Heart right ventricle (tissue), 16 donors: ENCODE results near the gene SOX9. TPM values are rescaled to one million over a fixed set of nuclear protein-coding genes. Genes with fewer than 3 reads are reported as not detected.
A peak's percentile ranks its signal among the peaks of the same experiment; 100 is the strongest.

Source experiments
- ATAC-seq, 8 donors: fragments of 200-7000 bp; cut with Tn5 transposase; one replicate each; pipeline ENCODE4 v1.9.1; 2020; ENCODE audit warnings: mild to moderate bottlenecking in 8 of 8, moderate library complexity in 8 of 8, moderate number of reproducible peaks in 1 of 8
- DNase-seq, 2 donors: peaks; one replicate each; pipeline ENCODE4 v3.0.0-alpha.2; 2020
- H3K27ac ChIP-seq, 10 donors: fragments of 200-600 bp; sonication (generic) in 2 of 10; one replicate each; pipeline versions ENCODE4 v1.5.0 to v1.8.0; 2020 to 2022; ENCODE audit warnings: mild to moderate bottlenecking in 3 of 10
- H3K27me3 ChIP-seq, 7 donors: fragments of 200-600 bp; one replicate each; pipeline ENCODE4 v1.8.0; 2021 to 2022; ENCODE audit warnings: mild to moderate bottlenecking in 2 of 7
- H3K36me3 ChIP-seq, 9 donors: fragments of 200-600 bp; sonication (generic) in 1 of 9; one replicate each; pipeline versions ENCODE4 v1.5.0 to v1.8.0; 2020 to 2022; ENCODE audit warnings: mild to moderate bottlenecking in 2 of 9
- H3K4me1 ChIP-seq, 9 donors: fragments of 200-600 bp; sonication (generic) in 1 of 9; one replicate each; pipeline versions ENCODE4 v1.5.0 to v1.8.0; 2020 to 2022; ENCODE audit warnings: mild to moderate bottlenecking in 4 of 9
- H3K4me3 ChIP-seq, 10 donors: fragments of 200-600 bp; sonication (generic) in 2 of 10; one replicate each; pipeline versions ENCODE4 v1.5.0 to v1.8.0; 2020 to 2022; ENCODE audit warnings: mild to moderate bottlenecking in 7 of 10, moderate library complexity in 2 of 10
- H3K9me3 ChIP-seq, 11 donors: fragments of 200-600 bp in 10 of 11; sonication (generic) in 2 of 11; one replicate each; pipeline versions ENCODE4 v1.5.0 to v1.8.0; 2013 to 2022; ENCODE audit warnings: mild to moderate bottlenecking in 2 of 11, control low read depth in 1 of 11, moderate library complexity in 1 of 11
- CTCF ChIP-seq, 9 donors: fragments of 200-600 bp; sonication (generic) in 2 of 9; IDR thresholded peaks; one replicate each; pipeline versions ENCODE4 v1.5.0 to v1.8.0; 2021 to 2022; ENCODE audit warnings: antibody characterized with exemption in 9 of 9, mild to moderate bottlenecking in 5 of 9, moderate library complexity in 1 of 9
- WGBS, 2 donors: extraction: QIAGEN DNeasy Blood & Tissue Kit; methylation state at CpG; one replicate each; pipeline ENCODE4 v1.1.7; 2013; ENCODE audit warnings: inconsistent platforms in 1 of 2; 5-methylcytosine and 5-hydroxymethylcytosine counted together
- intact Hi-C, 10 donors: fragments of 100-400 bp; cut with DNase I; formaldehyde crosslinking; loops; one replicate each; pipeline versions ENCODE4 v1.11.1 to v1.14.2; 2022
- polyA plus RNA-seq, 2 donors: library from polyadenylated mRNA; stranded (reverse); fragments of 200-250 nt; gene quantifications; one replicate each; pipeline ENCODE4 v1.2.3, GENCODE V29; 2013
- total RNA-seq, 10 donors: library from RNA; stranded (reverse); fragmentation: NEBNext Ultra II Directional in 3 of 10; extraction: Animal tissue kit (Norgen Biotek cat#: 25700) in 3 of 10; gene quantifications; one replicate each; pipeline versions ENCODE4 v1.2.1 to v1.2.4, GENCODE V29; 2021 to 2023
- donor health status: Arrhythmogenic right ventricular cardiomyopathy.
- donor health status: ischemic (EF 13 %, LVEDD 7.1; RV severe dilation, severe dysfunction).
- donor health status: healthy with polysubstance abuse.
- donor health status: DM: no; HTN: yes; CAD: no.
- donor health status: DM: no; HTN: no; CAD: no.
- donor health status: ischemic (EF 25% LVEDD 6.9; RV normal size, moderate dysfunction).
- donor health status: ischemic (EF 25% LVEDD 5.7; RV mildly dilated, moderate dysfunction).
- donor health status: healthy.
- donor health status: DM: yes; HTN: yes; CAD: no.
- donor health status: Ischemic cardiomyopathy.
- donor health status: ischemic (EF 35%, LVEDD 5.7; RV mildly dilated, moderate dysfunction).
- donor health status: nonischemic (EF 11% LVEDD 7.7; RV severe dilation, severe dysfunction).
- donor health status: DM: yes; HTN: yes; CAD: no.
- donor health status: PGD.
- donor health status: ischemic (EF 29% LVEDD 5.4; RV normal size, mild dysfunction).
- donor health status: nonischemic (EF 23%, LVEDD 6.1; RV moderate dilation, normal function).

Gene SOX9
- total and polyA plus RNA-seq, 12 donors = 5.0 to 25.7 (median 12.8) TPM

- intact Hi-C loops = loop anchor here in 3 of 10 donors (1.0 to 2.0 kb wide), 3 partner anchors 24 to 57 kb away; no protein-coding TSS in a partner anchor
- peak overlapping the region; percentile 57 to 89 (median 82) for H3K27ac ChIP-seq
Measured at GRCh38 chr17:72151565-72152386, 31.0 kb downstream of the SOX9 start.

GRCh38 chr17:72152387-72152929 is 31.6 kb downstream of the SOX9 start:
- Histone ChIP-seq H3K4me3 (peak overlapping the region in 3 of 10 donors; percentile 3 to 32 (median 10)), H3K36me3 (no peaks in the 10 kb centered on the region), H3K27ac (peak overlapping the region; percentile 57 to 89 (median 82)), H3K27me3 (no peaks in the 10 kb centered on the region), H3K9me3 (no peaks in the 10 kb centered on the region), H3K4me1 (peaks cover 0 to 23% (median 15%) of the 10 kb centered on the region in 9 donors)
- TF ChIP-seq CTCF (IDR thresholded peaks at IDR 0.05) = no peak
- DNase-seq = no peak
- intact Hi-C loops = no loop called here
- ATAC-seq = peak; percentile 46 to 80 (median 70)
- WGBS, 2 donors = 63 to 67% methylated on average over 2 of the region's 2 CpGs

More at GRCh38 chr17:72151565-72152386, 31.0 kb downstream of the SOX9 start:
- Histone ChIP-seq H3K36me3 (no peaks in the 10 kb centered on the region), H3K9me3 (no peaks in the 10 kb centered on the region), H3K27me3 (no peaks in the 10 kb centered on the region), H3K4me3 (peak overlapping the region in 4 of 10 donors; percentile 3 to 32 (median 13)), H3K4me1 (peaks cover 0 to 23% (median 15%) of the 10 kb centered on the region in 9 donors)
- ATAC-seq (peak; percentile 77 to 96 (median 94)), DNase-seq (peak; percentile 50 to 78)
- TF ChIP-seq CTCF (IDR thresholded peaks at IDR 0.05) = no peak
- 29 to 30% methylated on average over 11 of the region's 11 CpGs for WGBS, 2 donors

DNA sequence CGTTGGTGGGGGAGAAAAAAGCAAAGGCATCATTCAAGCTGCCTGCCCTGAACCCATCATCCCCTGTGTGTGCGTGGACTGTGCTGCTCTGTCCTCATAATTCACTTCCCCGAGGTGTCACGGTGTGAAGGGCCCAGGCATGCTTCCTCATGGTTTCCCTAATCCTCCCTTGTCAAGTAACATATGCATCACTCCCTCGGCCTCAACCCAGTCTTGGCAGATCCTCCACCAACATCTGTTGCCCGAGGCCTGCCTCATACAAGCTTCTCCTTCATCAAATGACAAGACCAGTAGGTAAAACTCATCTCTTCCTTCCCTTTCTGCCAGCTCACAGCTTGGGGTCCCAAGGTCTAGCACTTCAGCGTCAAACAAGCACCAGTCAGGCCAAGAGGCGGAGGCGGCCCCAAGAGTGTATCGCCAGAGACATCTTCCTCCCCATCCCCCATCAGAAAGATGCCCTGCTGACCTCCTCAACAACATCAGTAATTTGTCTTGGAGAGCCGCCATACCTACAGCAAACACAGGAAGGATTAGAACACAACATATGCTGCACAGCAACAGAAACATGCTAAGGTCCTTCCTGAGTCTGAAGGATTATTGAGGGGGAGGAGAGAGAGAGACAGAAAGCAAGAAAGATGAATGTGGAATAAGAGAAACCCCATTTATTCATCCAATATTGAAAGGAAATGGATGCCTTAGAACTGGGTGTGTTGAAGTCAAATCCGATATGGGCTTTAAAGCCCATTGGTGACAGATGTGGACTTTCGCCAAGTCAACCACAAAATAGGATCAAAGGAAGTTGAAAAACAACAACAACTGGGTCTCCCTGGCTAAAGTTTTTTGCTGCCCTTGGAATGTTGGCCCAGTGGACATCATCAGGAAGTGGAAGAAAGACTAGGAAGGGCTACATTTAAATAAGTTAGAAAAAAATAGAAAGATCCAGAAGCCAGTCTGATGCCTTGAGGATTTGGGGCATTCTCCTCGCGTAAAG is 38.4 kb downstream of the SOX9 start:
- intact Hi-C loops = no loop called here
- Histone ChIP-seq H3K4me3 (no peak overlapping the region), H3K27me3 (no peaks in the 10 kb centered on the region), H3K27ac (no peak overlapping the region), H3K36me3 (no peaks in the 10 kb centered on the region), H3K9me3 (no peaks in the 10 kb centered on the region), H3K4me1 (peaks cover 0 to 8% (median 0%) of the 10 kb centered on the region in 9 donors)
- no peak for DNase-seq
- peak in 1 of 8 donors; percentile 65 for ATAC-seq
- TF ChIP-seq CTCF (IDR thresholded peaks at IDR 0.05) = no peak
- 56 to 65% methylated on average over 15 of the region's 15 CpGs for WGBS, 2 donors

GRCh38 chr17:72162569-72162968 is 41.7 kb downstream of the SOX9 start:
- no peak for DNase-seq
- no peaks in the 10 kb centered on the region for H3K36me3 ChIP-seq
- no peaks in the 10 kb centered on the region for H3K27me3 ChIP-seq
- TF ChIP-seq CTCF (IDR thresholded peaks at IDR 0.05) = no peak
- no peak overlapping the region for H3K27ac ChIP-seq
- no peak overlapping the region for H3K4me3 ChIP-seq
- ATAC-seq = no peak
- intact Hi-C loops = no loop called here
- H3K9me3 ChIP-seq = no peaks in the 10 kb centered on the region
- WGBS, 2 donors = 70 to 71% methylated on average over 2 of the region's 2 CpGs
- peaks cover 0 to 14% (median 0%) of the 10 kb centered on the region in 9 donors for H3K4me1 ChIP-seq
